Transverse colon (tissue), 4 donors: Measurements from ENCODE around the gene PDIK1L. TPM values are rescaled to one million over a fixed set of nuclear protein-coding genes. Genes with fewer than 3 reads are reported as not detected.

ENCODE experiments used
- DNase-seq: peaks from one replicate; pipeline ENCODE4 v3.0.0-alpha.2; 2019
- H3K27ac ChIP-seq, 4 donors: fragments of 200-600 bp; sonication (generic); 2 replicates each; pipeline ENCODE4 v1.5.1; 2016 to 2018; ENCODE audit warnings: inconsistent platforms in 4 of 4
- H3K27me3 ChIP-seq: fragments of 200-600 bp; sonication (generic); 2 replicates; pipeline ENCODE4 v1.5.1; 2017; ENCODE audit warnings: inconsistent platforms
- H3K36me3 ChIP-seq, 4 donors: fragments of 200-600 bp; sonication (generic); 2 replicates each; pipeline ENCODE4 v1.5.1; 2017 to 2019; ENCODE audit warnings: inconsistent platforms in 4 of 4
- H3K4me1 ChIP-seq, 4 donors: fragments of 200-600 bp; sonication (generic); 2 replicates each; pipeline ENCODE4 v1.5.1; 2017 to 2020; ENCODE audit warnings: inconsistent platforms in 4 of 4
- H3K4me3 ChIP-seq, 4 donors: fragments of 200-600 bp; sonication (generic); 1 replicate in 1 of 4; 2 replicates in 3 of 4; pipeline versions ENCODE4 v1.5.1 to v1.6.1; 2017 to 2019; ENCODE audit warnings: inconsistent platforms in 4 of 4
- H3K9me3 ChIP-seq, 2 donors: fragments of 200-600 bp; sonication (generic); 2 replicates each; pipeline ENCODE4 v1.5.1; 2017 to 2019; ENCODE audit warnings: inconsistent platforms in 2 of 2
- CTCF ChIP-seq, 5 experiments: fragments of 200-600 bp in 3 of 5; fragments of 450-650 bp in 2 of 5; sonication (generic) in 3 of 5; IDR thresholded peaks; 1 replicate in 2 of 5; 2 replicates in 3 of 5; pipeline ENCODE4 v1.5.1; 2016 to 2017; ENCODE audit warnings: antibody characterized with exemption in 5 of 5, inconsistent platforms in 3 of 5, mild to moderate bottlenecking in 2 of 5, moderate library complexity in 1 of 5
- EP300 ChIP-seq: sonication (generic); formaldehyde crosslinking; IDR thresholded peaks from one replicate; pipeline ENCODE4 v1.6.1; 2017; ENCODE audit warnings: antibody characterized with exemption, low read depth
- POLR2A ChIP-seq: fragments of 450-650 bp; IDR thresholded peaks from one replicate; pipeline ENCODE4 v1.6.1; 2016; ENCODE audit warnings: antibody characterized with exemption, mild to moderate bottlenecking, moderate library complexity
- POLR2AphosphoS5 ChIP-seq, 3 donors: sonication (generic); formaldehyde crosslinking; IDR thresholded peaks; one replicate each; pipeline ENCODE4 v1.6.1; 2016; ENCODE audit warnings: antibody characterized with exemption in 3 of 3
- WGBS, 2 donors: methylation state at CpG; one replicate each; pipeline ENCODE4 v1.1.5; 2018; ENCODE audit warnings: low coverage in 1 of 2; 5-methylcytosine and 5-hydroxymethylcytosine counted together
- in situ Hi-C, 4 donors: fragments of 200-750 bp; cut with MboI; loops; one replicate each; pipeline versions ENCODE4 v1.15.0 to v1.15.1; 2017; ENCODE audit warnings: low sequenced_read_pairs in 3 of 4, low pct_ligation_motif_present in 1 of 4, low pct_unique_long_range_greater_than_20kb in 1 of 4
- intact Hi-C: fragments of 100-400 bp; cut with DNase I; formaldehyde crosslinking; loops from one replicate; pipeline ENCODE4 v1.15.1; 2023; ENCODE audit warnings: low total_unique reads
- total RNA-seq, 4 donors: library from RNA; depleted of rRNA; stranded (reverse); fragments of >200 nt; gene quantifications; one replicate each; pipeline ENCODE4 v1.1.0, GENCODE V29; 2016

The PDIK1L gene
- total RNA-seq, 4 donors from 2014 or later = 4.0 to 15.6 (median 9.8) TPM

- H3K27ac ChIP-seq = no peak overlapping the region
- TF ChIP-seq POLR2A = no peak
- TF ChIP-seq CTCF (IDR thresholded peaks at IDR 0.05) = no peak
- TF ChIP-seq EP300 = no peak
- no peak for TF ChIP-seq POLR2AphosphoS5 (IDR thresholded peaks at IDR 0.05)
- intact Hi-C loops = no loop called here
Observed at GRCh38 chr1:26158271-26158907, 46.8 kb downstream of the PDIK1L start.

GRCh38 chr1:26158908-26159742, 47.5 kb downstream of the PDIK1L start, which contains the start of gene FAM110D:
Gene FAM110D, plus strand, starts transcription at chr1:26159079. Its CDS starts 2,213 bp downstream, at chr1:26161292.
- peak within 1 kb of the TSS in 2 of 4 donors; percentile 19 to 28 for H3K27ac ChIP-seq
- intact Hi-C loops = no loop called here
- no peak for DNase-seq
- in situ Hi-C loops = loop anchor here in 2 of 4 donors (25.0 kb wide), 1 partner anchor 122 kb away; the partner anchor contains the start of gene SLC30A2 (in 2 of the 2)
- no peaks in the 10 kb centered on the region for H3K9me3 ChIP-seq
- TF ChIP-seq POLR2AphosphoS5 (IDR thresholded peaks at IDR 0.05) (no peak), POLR2A (no peak), CTCF (IDR thresholded peaks at IDR 0.05) (no peak), EP300 (no peak)
- H3K4me1 ChIP-seq = peaks cover 10 to 20% (median 17%) of the 10 kb centered on the region in 4 donors
- no peak within 1 kb of the TSS for H3K4me3 ChIP-seq
- no peaks in the 10 kb centered on the region for H3K36me3 ChIP-seq
- WGBS, 2 donors = 64% methylated on average over 6 of the region's 6 CpGs; no CpG with 5 or more reads in 1 of the 2 donors
- H3K27me3 ChIP-seq = peaks cover 55% of the 10 kb centered on the region

More at GRCh38 chr1:26158271-26158907, 46.8 kb downstream of the PDIK1L start:
- H3K27me3 ChIP-seq = peaks cover 55% of the 10 kb centered on the region
- WGBS, 2 donors = 77% methylated on average over 5 of the region's 5 CpGs; no CpG with 5 or more reads in 1 of the 2 donors
- H3K36me3 ChIP-seq = no peaks in the 10 kb centered on the region
- H3K9me3 ChIP-seq = no peaks in the 10 kb centered on the region
- peaks cover 7 to 14% (median 13%) of the 10 kb centered on the region in 4 donors for H3K4me1 ChIP-seq
- in situ Hi-C loops = loop anchor here in 2 of 4 donors (25.0 kb wide), 1 partner anchor 121 kb away; the partner anchor contains the start of gene SLC30A2 (in 2 of the 2)
- DNase-seq = no peak
- no peak overlapping the region for H3K4me3 ChIP-seq

GRCh38 chr1:26159743-26160039, 48.1 kb downstream of the PDIK1L start:
- intact Hi-C loops = no loop called here
- in situ Hi-C loops = loop anchor here in 2 of 4 donors (25.0 kb wide), 1 partner anchor 122 kb away; the partner anchor contains the start of gene SLC30A2 (in 2 of the 2)

More at GRCh38 chr1:26159743-26160039, 48.1 kb downstream of the PDIK1L start:
- no peak overlapping the region for H3K4me3 ChIP-seq
- no peak for DNase-seq
- H3K27me3 ChIP-seq = peaks cover 58% of the 10 kb centered on the region
- TF ChIP-seq EP300 = no peak
- TF ChIP-seq POLR2A = no peak
- TF ChIP-seq CTCF (IDR thresholded peaks at IDR 0.05) = no peak
- no peak for TF ChIP-seq POLR2AphosphoS5 (IDR thresholded peaks at IDR 0.05)
- no peaks in the 10 kb centered on the region for H3K36me3 ChIP-seq
- H3K4me1 ChIP-seq = peaks cover 10 to 23% (median 19%) of the 10 kb centered on the region in 4 donors
- 65 to 69% methylated on average over 4 of the region's 4 CpGs for WGBS, 2 donors
- no peaks in the 10 kb centered on the region for H3K9me3 ChIP-seq
- H3K27ac ChIP-seq = peak overlapping the region in 2 of 4 donors; percentile 19 to 28
